NAMALWA (cell line): ENCODE data around the gene CD200R1.

ENCODE experiments used
- DNase-seq: peaks from one replicate; pipeline ENCODE4 v3.0.0-alpha.2; 2015; ENCODE audit warnings: low spot score

The CD200R1 gene, protein sequence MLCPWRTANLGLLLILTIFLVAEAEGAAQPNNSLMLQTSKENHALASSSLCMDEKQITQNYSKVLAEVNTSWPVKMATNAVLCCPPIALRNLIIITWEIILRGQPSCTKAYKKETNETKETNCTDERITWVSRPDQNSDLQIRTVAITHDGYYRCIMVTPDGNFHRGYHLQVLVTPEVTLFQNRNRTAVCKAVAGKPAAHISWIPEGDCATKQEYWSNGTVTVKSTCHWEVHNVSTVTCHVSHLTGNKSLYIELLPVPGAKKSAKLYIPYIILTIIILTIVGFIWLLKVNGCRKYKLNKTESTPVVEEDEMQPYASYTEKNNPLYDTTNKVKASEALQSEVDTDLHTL

DNA sequence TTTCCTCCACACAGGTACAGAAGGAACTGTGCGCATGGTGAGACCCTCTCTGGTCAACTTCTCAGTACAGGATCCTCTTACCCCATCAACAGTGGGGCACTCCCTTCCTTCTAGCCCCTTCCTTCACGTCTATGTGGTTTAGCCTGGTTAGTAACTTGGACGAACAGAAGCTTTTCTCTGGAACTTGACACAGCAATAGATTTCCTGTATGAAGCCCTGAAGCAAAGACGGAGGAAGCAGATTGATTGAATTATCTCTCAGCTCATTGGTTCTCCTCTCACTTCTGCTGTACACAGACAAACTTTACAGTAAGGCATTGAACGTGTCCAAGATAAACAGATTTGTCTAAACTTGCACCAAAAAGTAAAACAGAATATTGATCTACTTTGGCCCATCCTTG lies at the start of gene CD200R1:
Gene CD200R1 (minus strand): TSS at position 210 of the 400 bp plus-strand sequence. CDS start 246 bp downstream, outside the sequence.
- no peak for DNase-seq

DNA sequence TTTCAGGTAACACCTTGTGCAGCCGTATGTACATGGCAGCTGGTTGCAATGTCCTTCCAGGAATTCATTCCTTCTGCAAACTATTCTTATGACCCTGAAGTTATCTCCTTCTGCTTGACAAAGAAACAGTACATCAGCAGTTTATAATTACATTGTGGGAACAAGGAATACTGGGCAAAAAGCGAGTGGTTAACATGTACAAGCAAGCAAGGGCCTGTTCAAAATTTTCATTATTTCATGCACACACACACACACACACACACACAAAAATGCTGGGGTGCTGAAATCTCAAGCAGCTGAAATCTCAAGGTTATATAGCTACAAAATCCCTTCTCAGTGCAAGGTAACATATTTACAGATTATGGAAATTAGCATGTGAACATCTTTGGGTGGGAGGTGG lies 46.6 kb upstream of the CD200R1 start:
- DNase-seq = no peak

DNA sequence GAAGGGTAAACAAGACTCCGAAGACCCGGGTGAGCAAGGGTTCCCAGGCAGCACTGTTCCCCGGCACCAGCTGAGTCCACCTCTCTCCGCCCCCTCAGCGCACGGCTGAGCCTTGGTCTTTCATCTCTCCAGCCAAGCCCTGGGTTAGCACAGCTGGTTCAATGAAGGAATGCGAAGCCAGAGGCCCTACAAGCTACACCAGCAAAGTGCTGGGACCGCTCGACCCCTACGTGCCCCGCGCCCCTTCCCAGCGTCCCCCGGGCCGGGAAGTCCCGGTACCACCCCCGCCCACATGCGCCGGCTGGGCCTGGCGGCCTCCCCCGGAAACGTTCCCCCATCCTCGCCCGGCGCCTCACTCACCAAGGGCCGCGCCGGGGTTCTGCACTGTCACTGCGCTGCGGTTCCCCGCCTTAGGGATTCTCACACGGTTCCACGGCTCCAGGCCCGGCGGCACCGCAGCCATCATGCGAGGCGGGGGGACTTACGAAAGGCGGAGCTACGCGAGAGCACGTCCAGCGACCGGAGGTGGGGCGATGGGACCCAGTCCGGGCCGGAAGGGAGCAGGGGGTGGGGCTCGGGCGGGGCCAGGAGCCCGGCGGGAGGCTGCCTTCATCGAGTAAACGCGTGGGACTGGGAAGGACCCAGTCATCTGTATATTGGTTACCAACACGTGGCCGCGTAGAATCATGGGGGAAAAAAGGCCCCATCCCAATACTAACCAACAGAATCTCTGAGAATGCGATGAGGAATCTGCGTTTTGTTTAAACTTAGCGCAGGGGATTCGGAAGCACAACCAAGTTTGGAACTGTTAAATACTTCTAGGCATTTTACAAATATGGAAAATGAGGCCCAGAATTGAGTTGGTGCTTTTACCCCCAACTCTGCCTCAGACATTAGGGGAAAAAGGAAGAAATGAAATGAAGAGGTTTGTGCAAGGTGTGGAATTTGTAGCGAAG lies 44.6 kb upstream of the CD200R1 start:
- peak; percentile 90 for DNase-seq

DNA sequence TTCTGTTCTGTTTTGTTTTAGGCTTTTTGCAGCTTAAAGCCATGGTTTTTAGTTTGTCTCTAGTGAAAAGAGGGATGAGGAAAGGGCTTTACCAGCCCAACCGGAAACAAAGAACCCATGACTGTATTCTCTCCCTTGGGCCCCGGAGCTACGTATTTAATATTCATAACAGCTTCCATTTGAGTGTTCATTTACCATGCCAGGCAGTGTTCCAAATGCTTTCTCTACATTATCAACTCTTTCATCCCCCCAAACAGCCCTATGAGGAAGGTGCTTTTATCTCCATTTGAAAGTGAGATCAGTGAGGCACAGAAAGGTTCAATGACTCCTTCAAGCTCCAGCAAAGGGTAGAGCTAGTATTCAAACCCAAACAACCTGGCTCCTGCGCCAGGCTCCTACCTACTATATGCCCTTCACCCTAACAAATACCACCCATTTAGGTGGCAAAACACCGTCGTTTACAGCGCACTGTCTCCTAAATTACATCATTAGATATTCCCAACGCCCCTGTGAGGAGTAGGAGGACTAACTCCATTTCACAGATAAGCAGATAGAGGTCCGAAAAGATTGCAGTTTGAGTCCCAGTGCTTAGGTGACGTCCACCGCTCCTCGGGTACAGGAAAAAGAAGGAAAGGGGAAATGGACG lies 43.8 kb upstream of the CD200R1 start:
- DNase-seq = no peak

DNA sequence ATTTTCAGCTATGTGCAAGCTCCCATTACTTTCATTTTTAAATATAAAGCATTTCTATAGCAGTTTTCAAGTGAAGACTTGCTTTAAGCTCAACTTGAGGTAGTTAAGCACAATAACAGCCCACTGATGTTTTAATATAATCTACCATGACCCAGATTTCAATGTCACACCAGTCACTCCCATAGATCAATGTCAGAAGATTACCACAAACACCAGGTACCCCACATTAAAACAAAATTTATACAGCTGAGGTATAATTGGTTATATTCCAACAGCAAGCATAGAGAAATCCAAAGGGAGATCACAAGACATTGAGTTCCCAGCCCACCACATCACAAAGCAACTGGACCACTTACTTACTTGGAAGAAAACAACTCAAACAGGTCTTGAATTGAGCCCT lies 38.7 kb upstream of the CD200R1 start:
- DNase-seq = no peak

DNA sequence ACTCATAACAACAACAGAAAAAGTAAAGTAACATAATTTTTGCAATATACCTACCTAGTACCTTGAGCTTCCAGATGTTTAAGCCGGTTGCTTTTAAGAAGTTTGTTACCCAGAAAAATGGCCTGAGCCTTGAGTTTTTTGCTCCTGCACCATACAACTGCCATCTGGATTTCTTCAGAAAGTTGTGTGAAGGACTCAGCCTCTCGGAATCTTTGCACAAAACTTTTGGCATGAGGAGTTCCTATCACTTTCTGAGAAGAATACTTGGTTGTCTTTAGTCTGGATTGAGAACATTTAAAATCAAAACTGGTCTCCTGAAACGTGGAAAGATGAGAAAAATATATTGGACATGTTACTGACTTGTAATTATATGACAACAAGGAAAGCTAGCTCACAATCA lies 33.2 kb upstream of the CD200R1 start:
- no peak for DNase-seq

DNA sequence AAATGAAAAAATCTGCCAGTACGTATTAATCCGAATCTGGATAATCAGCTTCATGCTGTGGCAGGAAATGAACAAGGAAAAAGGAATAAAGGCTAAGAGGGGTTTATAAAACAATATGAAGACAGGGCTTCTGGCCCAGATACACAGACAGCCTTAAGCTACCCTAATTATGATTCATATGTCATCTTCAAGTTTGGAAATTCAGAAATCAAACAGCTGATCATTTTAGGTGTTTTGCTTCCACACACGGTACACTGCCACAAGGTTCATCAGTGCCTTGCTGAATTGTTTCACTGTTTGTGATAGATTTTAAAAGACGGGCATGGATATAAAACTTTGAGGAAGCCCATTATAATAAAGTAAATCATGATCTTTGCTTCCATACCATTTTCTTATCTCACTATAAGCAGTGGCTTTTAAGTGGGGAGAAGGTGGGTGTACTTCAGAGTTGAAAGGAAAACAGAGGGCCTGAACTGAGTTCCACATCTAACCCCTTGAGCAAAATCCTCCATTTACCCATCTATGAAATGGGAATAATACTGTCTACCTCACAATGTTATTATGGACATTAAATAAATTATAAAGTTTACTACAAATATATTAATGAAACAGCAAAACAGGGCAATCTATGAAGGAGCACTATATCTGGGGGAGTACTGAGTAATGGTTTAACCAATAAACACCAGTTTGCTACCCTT lies 31.6 kb upstream of the CD200R1 start:
- DNase-seq = no peak

DNA sequence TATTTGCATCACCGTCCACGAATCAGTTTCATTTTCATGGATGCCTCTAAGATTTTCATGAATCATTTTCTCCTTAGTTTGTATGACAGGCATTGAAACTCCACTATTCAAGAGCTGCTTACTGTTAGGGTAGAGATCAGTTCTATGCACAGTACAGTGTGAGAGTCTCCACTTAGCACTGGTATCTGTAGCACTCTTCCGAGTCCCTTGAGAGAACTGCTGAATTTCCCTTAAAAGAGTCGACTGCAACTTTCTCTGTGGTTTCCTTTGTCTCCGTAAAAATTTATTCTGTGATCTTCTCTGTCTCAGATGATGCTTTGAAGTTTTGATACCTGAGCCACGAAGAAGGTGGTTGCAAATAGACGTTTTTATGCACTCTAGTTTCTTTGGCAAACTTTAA lies 30.7 kb upstream of the CD200R1 start:
- DNase-seq = no peak

DNA sequence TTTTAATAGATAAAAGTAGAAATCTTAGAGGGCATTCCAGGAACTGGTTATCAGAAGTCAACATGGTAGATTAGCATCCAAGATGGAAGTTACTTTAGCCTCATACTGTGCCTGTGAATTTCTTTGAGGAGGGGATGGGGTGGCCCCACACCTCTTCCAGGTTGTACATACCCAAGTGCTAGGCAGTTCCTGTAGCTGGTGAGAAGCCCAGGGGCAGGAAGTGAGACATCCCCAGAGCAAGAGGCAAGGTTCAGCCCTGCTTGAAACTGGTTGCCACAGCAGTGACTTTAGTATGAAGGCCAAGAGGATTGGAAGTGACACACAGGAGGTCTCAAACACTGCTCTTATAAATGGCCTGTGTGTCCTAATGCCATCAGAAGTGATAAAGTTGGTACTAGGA lies 27.8 kb upstream of the CD200R1 start:
- no peak for DNase-seq

DNA sequence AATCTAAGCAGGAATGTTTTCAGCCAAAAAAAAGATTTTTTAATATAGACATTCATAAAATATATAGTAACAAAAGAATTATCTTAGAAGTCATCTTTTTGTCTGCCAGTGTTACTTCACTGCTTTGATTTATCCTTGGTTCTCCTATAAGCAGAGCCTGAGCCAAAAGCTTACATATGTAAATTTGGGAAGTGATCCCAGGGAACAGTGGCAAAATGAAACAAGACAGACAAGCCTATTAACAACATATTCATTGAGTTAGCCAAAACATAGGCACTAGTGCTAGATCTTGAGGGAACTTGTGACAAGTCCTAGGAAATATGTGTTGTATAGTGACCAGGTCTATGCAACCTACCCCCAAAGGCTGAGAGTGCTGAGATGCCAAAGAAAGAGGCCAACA lies 27.1 kb upstream of the CD200R1 start:
- no peak for DNase-seq

DNA sequence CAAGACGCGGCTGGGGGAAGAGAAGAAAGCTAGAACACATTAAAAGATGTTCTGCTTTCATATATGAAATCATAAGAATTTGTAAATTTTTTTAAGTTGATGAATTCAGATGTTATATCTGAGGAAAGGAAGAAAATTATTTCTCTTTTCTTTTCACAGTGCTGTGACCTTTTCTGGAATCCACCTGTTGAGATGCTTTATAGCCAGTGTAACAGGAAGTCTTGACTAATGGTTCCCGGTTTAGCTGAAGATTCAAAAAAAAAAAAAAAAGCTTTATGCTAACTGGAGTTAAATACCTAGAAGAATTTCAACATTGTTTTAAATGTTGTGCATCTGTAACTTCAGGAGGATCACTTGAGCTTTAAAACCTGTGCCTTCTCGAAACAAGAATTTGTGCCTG lies 25.8 kb upstream of the CD200R1 start:
- DNase-seq = no peak

DNA sequence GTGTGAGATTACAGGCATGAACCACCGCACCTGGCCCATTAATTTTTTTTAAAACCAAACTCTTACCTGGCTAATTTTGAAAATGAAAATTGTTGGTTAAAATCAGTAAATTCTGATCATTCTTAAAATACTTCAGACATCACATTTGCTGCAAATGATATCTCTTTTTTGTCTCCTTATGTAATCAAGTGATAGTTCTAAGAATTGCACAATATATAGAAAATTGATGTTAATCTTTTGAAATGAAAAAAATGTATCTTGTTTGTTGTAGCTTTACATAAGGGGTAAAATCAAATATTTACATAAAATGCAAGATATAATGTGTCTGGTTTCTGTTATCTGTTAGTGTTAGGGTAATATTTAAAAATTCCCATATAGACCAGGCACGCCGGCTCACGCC lies 20.9 kb upstream of the CD200R1 start:
- DNase-seq = no peak

DNA sequence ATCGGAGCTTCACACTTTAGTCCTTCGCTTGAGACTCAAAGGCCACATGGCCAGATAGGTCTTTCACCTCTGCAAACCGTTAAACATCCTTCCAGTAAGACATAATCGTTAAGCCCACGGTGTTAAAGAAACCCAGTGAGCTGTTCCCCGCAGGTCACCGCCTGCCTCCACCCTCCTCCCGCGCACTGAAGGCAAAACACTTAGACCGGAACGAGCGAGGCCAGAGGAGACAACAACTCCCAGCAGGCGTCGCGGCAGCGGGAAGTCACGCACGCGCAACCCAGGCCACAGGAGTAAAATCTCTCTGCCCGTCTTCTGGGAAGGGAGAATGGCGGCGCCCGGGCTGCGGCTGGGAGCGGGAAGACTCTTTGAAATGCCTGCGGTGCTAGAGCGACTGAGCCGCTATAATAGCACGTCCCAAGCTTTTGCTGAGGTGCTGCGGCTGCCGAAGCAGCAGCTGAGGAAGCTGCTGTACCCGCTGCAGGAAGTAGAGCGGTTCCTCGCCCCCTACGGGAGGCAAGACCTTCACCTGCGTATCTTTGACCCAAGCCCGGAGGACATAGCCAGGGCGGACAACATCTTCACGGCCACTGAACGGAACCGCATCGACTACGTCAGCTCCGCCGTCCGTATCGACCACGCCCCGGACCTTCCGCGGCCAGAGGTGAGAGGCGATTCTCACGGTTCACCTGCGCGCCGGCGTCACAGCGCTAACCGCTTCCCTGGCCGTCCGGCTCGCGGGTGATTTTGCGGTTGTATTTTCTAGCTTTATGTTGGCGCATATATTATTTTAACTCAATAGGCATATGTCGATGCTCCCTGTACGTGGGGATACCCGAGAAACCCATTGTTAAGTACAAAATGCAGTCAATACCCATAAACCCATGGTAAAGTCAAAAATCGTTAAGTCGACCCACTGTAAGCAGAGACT lies 16.0 kb upstream of the CD200R1 start, which contains the start of gene GTPBP8:
Gene GTPBP8 (plus strand): TSS at position 313 of the 931 bp plus-strand sequence. CDS start 16 bp downstream, at position 329.
- peak; percentile 89 for DNase-seq

DNA sequence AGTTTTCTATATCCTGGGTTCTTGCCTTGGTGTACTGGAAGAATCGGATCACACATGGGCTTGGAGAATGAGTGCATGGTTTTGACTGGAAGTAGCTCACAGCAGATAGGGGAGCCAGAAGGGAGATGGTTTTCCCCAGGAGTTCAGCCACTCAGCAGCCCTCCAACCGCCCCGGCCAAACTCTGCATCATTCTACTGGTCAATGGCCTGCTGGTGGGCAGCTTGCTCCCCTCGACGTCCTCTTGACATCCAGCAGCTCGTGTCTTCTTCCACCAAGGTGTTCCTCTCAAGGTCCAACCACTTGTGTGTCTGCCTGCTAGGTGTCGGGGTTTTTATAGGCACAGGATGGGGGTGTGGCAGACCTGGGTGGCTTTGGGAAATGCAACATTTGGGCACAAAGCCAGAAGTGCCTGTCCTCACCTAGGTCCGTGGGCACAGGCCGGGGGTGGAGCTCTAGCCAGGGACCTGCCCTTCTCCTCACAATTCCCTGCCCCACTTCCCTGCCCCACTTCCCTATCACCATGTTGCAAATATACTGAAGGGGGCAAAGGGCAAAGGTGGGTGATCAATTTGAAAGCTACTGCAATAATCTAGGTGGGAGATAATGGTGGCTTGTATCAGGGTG lies 12.9 kb upstream of the CD200R1 start:
- DNase-seq = no peak

DNA sequence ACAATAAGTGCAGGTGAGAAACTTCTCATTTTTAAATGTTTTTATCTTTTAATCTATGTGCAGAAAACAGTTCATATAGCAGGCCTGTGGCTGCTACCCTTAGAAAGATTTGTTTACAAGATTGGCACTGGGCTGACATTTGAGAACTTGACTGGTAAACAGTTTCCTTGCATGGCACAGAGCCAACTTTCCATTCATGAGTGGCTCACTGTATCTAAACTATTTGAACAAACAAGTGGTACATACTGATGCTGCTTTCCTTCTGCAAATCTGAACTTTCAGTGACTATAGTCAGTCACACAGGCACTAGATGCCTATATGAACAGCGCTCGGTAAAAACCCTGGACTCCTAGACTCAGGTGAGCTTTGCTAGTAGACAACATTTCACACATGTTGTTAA lies 9.6 kb upstream of the CD200R1 start:
- peak; percentile 43 for DNase-seq

DNA sequence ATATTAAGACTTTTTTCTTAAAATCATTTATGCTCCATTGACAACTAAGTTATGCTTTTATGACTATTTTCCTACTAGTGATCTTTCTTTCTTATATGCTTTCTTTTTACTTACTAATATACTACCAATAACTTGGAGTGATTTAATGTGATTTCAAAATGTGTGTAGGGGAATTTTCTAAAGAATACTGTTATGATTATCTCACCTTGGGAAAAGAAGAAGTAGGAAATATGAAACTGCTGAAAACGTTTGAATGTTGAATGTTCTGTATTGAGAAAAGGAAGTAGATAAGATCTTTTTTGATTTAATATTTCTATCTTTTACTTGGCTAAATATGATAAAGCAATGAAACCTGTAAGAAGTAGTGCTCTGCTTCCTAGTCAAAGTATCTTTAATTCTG lies 7.8 kb upstream of the CD200R1 start:
- DNase-seq = no peak

DNA sequence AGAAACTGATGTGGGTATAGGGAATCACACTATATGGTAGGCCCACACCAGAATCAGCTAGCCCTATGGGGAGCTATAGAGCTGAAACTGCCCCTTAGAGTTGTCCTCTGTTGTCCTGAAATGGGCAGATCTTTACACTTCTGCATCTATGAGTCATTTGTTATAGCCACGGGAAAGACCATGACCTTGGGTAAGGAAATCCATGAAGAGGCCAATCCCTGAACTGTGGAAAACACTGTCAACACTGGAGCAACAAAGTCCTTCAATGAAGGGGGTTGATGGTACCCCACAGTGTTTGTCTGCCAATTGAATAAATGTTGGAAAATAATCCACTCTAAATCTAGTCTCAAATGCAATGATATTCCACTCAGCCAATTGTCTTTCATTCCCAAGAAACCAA lies 5.2 kb upstream of the CD200R1 start:
- no peak for DNase-seq

DNA sequence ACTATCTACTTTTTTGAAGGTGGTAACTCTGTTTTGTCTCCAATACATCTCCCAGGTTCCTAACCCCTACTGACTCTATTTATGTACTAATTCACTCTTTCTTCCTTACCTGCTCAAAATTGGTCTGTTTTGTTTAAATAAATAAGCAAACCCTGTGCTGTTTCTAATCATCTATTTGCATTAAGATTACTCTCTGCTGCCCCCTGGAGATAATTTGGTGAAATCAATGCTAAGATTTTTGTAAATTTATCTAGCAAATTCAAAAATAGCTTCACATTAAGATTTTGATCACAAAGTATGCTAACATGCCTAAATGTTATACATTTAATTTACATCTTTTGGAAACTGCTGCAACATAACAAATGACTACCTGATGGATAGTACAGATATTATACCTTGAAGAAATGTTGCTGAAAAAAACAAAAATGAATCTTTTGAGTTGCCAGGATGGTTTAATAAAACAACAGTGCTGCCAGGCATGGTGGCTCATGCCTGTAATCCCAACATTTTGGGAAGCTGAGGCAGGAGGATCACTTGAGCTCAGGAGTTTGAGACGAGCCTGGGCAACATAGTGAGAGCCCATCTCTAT lies 4.4 kb upstream of the CD200R1 start:
- DNase-seq = peak; percentile 72

DNA sequence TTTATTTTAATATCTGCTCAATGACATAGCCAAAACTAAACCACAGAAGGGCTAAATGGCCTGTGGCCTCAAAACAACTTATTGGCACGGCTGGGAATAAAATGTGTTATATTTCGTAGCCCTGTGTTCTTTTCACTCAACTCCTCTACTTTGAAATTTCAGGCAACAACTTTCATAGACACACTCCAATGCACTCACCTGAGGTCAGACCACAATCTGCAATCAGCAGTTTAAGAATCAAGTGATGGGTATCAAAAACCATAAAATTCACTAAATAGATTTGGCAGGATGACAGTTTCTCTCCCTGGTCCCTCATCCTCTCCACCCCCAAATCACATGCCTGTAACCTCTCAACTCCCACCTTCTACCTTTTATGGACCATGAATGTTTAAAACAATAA lies 2.0 kb upstream of the CD200R1 start:
- DNase-seq = no peak

DNA sequence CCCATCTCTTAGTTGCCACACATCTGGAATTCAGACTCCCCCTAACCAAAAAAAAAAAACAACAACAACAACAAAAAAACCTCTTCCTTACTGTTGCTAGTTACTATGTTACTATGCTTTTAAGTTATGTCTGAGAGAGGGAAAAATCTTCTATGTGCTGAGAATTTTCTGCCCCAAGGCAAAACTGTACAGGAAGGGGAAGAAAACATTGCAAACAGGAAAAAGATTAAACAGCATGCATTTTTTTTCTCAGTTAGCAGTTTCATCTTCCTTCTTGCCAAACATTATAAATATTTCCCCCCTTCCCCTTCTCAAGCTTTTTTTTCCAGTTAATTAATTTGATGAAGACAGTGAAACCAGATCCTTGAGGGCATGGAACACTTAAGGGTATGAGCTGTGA lies 1.1 kb upstream of the CD200R1 start:
- DNase-seq = no peak
